Skin of body (tissue), 2 donors: ENCODE results near the gene HNF4A. TPM values are rescaled to one million over a fixed set of nuclear protein-coding genes. Genes with fewer than 3 reads are reported as not detected.

Experiments
- DNase-seq: peaks from one replicate; lab custom pipeline; 2025; lab: John Stamatoyannopoulos, UW
- total RNA-seq: library from RNA; depleted of rRNA; stranded (reverse); fragments of >200 nt; gene quantifications from one replicate; pipeline ENCODE4 v1.2.3, GENCODE V29; 2014

The HNF4A gene
- total RNA-seq, 1 donor from 2014 or later, result 0.10 TPM

DNA sequence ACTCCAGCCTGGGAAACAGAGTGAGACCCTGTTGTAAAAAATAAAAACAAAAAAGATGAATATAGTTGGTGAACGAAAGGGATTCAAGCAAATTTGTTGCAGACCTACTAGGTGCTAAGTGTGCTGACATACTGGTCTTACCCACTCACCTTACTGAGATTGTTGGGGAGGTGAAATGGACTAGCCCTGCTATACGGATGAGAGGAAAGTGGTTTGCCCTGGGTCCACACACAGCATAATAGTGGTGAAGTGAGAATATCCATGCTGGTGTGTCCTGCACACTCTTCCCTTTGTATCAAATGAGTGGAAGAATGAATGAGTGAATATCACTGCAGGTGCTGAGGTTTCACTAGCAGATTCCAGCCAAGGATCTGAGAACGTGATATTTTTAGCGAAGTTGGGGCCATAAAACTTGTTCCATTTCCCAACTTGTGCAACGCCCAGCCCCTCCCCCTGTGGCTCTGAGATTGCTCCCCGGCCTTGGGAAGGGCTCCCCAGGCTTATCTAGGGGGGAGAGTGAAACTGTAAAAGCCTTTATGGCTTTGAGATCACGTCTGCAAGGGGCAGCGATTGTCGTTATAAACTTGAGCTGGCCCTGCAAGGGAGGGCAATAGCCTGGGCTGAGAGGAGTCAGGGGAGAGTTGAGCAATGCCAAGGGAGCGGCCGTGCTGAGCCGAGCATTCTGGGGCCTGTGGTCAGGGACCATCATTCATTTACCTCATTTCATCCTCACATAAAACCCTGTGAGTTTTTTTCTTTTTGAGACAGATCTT is 87.0 kb downstream of the HNF4A start:
- no peak for DNase-seq

DNA sequence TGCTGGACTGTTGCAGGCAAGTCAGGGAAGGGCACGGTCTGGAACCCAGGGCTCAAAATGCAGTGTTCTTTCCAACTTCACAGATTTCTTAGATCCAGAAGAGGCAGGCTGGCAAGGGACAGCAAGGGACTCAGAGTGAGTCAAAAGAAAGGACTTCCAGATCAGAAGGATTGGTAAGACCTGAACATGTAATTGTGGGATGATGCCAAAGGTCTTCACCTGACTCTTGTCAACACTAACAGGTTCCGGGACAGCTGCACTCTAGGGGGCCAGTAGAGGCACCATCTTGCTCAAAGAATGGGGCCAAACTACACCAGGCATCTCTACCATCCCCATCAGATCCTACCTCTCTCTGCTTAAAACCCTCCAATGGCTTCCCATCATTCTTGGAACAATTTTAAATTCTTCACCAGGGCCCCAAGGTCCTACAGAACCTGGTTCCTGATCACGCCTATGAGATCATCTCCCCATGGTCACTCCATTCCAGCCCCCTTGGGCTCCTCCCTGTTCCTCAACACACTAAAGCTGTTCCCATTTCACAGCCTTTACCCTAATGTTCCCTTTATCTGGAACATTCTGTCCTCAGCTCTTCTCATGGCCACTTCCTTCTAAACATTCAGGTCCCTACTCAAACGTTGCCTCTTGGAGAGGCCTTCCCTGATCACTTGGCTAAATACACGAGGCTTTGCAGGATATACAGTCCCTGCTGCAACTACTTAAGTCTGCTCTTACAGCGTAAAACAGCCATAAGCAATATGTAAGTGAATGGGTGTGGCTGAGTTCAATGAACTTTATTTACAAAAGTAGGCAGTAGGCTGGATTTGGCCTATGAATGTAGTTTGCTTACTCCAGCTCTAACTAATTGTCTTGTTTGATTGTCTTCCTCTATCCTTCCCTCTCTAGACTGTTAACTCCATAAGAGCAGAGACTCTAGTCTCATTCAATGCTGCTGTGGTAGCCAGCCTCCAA is 90.5 kb downstream of the HNF4A start:
- no peak for DNase-seq

DNA sequence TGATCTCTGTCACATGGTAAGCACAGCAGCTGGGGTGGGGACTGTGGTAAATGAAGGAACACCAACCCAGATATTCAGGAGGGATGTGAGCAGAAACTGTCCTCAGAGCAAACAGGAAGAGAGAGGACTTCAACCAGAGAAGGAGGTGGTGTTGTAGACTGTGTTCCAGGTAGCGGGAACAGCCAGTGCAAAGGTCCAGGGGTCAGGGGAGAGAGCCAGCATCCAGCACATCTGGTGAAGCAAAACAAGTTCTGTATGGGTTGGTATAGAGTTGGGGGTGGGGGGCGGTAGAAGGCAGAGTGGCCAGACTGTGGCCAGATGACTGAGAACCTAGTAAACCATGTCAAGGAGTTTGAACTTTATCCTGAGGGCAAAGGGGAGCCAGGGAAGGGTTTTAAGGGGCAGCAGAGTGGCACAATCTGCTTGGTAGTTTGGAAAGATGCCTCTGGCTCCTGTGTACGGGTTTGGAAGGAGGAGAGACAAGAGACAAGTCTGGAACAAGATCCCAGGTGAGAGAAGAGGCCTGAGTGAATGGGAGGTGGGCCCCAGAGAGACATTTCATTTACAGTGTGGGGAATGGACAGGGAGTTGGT is 92.4 kb downstream of the HNF4A start:
- DNase-seq, result no peak

DNA sequence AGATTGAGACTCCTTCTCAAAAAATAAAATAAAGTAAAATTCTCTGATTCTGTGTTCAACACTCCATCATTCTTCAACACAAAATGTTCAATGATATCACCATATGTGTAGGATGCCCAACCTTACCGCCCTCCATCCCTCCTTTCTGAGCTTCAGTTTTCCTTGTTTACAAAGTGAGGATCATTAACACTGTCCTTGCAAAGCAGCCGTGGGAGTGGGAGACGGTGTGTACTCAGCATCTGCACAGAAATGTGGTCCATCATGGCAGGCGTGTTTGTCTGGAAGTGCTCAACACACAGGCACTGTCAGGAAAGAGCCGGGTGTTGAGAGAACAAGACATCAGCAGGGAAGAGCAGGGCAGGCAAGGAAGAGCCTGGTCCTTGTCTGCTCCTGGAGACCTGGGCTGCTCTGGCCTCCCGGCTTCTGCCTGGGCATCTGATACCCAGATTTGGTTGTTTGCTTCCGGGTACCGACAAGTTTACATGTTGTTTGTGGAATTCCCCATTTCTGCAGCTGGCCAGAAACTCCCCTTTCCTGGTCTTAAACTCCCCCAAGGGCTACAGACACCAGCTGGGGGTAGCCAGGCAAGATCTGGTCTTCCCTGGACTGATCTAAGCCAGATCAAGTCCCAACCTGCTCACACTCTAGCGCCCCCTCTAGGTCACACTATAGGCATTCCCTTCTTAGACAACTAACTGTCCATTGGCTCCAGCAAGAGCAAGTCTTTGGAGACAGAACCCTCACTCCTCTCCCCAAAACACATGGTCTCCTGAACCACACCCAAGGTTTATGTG is 93.5 kb downstream of the HNF4A start:
- DNase-seq, result no peak

DNA sequence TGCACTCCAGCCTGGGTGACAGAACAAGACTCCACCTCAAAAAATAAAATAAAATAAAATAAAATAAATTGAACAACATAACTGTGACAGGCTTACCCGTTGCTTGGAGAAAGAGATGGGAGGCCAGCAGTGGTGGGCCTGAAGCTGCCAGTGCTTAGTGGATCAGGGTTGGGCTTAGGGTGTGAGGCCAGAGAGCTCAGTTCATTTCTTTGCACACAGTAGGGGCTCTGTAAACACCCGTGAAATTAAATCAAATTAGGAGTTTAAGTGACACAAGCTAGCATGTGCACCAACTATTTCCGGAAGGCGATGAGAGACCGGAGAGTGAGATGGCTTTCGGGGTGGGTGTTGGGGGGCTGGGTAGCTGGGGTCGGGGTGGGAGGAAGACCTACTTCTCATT is 94.4 kb downstream of the HNF4A start:
- no peak for DNase-seq

DNA sequence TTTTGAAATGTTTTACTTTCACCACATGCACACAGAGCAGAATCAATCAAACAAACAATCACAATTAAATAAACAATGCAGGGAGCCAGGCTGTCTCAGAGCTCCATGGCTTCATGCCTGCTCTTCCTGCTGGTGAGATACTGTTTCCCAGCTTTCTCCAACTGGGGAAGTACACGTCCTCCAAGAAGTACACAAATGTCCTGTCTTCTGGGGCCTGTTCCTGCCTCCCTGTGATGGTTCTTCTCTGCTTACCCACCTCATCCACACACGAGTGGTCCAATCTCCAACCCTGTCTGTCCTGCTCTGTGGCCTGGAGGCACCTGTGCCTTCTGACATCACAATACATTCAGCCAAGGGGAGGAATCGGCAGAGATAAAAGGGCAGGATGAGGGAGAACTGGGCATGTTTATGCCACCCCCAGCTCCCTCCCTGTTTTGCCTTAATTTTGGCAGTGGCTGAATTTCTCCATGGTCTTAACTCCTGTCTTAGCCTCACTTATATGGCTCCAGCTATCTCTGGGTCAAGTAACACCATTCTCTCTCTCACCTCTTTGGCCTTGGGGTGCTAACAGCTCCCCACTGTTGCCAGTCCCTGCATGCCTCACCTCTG is 94.9 kb downstream of the HNF4A start:
- no peak for DNase-seq

DNA sequence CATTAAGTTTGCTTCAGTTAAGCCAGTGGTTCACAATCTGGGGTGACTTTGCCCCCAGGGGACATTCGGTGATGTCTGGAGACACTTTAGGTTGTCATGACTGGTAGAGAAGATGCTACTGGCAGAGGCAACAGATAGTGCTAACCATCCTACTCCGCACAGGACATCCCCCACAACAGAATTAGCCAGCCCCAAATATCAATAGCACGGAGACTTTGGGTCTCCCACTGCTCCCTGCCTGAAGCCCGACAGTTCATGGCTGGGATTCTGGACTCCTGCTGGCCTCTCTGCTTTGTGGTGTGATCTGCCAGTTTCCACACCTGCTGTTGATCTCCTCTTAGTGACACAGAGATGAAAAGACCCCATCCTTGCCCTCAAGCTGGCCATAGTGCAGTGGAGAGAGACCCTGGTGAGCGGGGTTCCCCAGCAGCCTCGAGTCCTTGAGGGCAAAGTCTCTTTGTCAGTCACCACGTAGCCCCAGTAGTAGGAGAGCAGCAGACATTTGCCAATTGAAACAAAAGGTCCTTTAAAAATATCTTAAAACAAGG is 95.5 kb downstream of the HNF4A start:
- DNase-seq, result no peak

DNA sequence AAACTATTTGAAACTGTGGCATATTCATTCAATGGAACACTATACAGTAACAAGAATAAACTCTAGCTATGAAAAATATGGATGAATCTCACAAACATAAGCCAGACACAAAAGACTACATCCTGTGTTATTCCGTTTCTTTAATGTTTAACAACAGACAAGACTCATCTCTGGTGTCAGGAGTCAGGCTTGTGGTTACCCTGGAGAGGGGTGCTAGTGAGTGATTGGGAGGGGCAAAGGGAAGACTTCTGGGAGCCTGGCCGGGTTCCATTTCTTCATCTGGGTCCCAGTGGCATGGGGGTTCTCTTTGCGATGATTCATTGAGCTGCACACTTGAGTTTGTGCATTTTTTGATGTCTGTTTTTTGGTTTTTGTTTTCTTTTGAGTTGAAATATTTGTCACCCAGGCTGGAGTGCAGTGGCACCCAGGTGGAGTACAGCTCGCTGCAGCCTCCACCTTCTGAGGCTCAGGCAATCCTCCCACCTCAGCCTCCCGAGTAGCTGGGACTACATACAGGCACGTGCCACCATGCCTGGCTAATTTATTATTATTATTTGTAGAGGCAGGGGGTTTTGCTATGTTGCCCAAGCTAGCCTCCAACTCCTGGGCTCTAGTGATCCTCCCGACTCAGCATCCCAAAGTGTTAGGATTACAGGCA is 98.9 kb downstream of the HNF4A start:
- DNase-seq, result no peak

DNA sequence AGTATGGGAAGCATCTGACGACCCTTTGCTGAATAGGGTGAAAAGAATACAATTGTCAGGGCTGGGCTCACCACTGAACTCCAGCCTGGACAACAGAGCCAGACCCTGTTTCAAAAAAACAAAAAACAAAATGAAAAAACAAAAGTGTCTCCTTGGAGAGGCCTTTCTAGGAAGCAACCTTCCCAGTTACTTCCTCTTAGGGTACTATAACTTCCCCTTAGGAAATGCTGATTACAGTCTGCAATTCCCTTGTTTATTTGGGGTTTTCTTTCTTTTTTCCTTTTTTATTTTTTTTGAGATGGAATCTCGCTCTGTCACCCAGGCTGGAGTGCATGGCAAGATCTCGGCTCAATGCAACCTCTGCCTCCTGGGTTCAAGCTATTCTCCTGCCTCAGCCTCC is 99.6 kb downstream of the HNF4A start:
- no peak for DNase-seq

DNA sequence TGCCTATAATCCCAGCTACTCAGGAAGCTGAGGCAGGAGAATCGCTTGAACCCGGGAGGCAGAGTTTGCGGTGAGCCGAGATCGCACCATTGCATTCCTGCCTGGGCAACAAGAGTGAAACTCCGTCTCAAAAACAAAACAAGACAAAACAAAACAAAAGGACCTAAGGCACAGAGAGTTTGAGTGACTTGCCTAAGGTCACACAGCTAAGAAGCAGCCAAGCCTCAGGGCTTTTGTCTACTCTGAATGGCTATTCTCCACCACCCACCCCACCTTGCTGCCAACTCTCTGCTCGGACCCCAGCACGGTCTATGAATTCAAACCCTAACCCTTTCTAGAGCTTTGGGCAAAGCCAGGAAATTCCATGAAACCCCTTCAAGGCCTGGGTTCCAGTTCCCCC is 101.1 kb downstream of the HNF4A start:
- DNase-seq, result no peak

DNA sequence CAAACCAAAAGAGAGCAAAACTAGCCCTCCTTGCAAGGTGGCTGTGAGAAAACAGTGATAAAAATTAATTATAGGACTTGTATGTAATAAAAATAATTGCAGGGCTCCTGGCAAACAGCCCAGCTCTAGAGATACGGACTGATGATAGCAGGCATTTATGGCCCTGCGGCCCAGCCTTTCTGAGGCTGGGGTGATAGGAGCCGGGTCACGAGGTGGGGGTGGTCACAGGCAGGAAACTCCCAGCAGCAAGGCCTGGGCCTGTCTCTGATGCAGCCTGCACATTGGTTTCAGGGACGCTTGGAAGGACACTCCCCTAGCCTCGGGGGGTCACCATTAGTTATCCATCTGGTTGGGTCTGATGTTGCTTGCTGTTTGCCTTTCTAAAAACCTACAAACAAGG is 101.5 kb downstream of the HNF4A start:
- no peak for DNase-seq

DNA sequence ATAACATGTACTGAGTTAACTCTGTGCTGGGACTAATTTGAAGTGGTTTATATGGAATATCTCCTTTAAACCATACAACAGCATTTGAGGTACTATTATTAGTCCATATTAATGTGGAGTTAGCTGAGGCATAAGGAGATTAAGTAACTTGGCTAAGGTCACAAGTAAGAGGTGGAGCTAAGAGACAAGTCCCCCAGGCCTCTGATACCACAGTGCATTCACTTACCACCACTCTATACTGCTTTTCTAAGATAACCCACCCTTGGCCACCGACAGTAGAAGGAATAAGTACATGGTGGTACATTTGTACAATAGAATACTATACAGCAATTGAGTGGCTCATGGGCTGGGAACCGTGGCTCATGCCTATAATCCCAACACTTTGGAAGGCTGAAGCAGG is 103.8 kb downstream of the HNF4A start:
- DNase-seq, result no peak

DNA sequence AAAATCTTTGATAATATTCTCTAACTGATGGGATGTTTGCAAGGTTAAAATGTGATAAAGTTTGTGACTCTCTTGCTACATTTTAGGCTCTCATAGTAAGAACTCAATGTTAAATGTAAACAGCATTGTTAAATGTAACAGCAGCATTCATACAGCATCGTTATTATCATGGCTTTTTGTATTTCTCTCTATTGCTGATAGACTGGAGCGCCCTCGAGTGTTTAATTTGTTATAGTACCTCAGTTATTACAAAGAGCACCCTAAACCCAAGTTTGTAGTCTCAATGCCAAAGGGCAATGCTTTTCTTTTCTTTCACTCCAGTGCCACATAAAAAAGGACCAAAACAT is 105.3 kb downstream of the HNF4A start:
- DNase-seq, result no peak

DNA sequence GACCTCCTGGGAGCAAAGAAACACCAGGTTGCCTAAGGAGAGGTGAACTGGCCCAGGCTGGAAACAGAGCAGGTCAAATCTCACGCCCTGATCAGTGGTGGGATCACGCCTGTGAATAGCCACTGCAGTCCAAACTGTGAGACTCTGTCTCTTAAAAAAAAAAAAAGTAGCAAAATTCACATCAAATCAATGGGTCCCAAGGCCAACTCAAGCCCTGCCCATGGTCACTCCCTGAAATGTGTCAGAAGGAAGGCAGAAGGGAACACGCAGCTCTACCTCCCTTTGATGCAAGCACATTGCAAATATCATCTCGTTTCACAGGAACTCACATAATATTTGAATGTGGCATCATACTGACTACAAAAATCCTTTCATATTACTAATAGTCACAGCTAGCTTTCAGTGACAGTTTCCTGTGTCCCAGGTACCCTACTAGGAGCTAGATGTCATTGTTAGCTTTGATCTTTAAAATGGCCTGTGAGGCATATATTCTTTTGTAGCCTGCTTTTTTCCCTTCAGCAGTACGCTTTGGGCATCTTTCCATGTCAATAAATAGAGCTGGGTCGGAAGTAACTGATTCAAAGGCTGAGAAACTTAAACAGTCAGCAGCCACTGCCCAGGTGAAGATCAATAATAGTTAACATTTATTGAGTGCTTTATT is 105.8 kb downstream of the HNF4A start:
- no peak for DNase-seq

DNA sequence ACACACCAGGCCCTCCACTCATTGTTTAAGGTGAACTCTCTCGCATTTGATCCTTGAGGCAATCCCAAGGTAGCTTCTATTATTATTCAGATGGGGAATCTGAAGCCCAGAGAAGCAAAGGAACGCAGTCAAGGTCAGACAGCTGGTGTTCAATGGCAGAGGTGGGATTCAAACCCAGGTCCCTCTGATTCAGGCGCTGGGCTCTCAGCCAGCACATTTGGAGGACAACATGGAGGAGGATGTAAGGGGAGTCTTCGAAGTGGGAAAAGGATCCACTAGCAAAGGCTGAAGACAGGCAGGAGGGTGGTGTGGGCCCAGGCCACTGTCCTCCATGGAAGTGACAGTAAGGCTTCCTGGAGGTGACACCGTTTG is 106.3 kb downstream of the HNF4A start:
- DNase-seq, result no peak

DNA sequence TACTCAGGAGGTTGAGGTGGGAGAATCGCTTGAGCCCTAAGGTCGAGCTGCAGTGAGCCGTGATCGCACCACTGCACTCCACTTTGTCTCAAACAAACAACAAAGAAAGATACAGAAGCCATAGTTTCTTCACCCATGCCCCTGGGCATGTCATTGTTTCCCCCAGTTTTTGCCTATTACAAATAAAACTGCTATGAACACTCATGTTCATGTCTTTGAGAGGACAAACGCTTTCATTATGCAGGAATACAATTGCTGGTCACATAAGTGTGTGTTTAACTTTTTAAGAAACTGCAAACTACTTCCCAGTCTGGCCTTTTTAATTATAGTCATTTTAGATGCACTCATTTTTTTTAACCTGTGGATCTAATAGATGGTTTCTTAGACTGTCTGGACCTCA is 108.0 kb downstream of the HNF4A start:
- DNase-seq, result no peak

DNA sequence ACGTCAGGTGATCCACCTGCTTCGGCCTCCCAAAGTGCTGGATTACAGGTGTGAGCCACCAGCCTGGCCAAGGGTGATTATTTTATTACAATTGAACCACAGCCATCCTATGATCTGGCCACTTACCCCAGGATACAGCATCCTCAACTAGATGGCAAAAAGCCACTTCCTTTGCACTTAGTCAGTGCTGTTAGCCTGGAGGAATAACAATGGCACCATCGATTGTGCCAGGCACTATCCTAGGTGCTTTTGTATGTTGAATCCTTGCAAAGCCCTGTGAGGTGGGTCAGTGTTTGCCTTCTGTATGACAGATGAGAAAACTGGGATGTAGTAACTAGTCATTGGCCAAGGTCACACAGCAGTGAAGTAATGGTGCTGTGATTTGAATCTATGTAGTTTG is 109.0 kb downstream of the HNF4A start:
- DNase-seq, result no peak

DNA sequence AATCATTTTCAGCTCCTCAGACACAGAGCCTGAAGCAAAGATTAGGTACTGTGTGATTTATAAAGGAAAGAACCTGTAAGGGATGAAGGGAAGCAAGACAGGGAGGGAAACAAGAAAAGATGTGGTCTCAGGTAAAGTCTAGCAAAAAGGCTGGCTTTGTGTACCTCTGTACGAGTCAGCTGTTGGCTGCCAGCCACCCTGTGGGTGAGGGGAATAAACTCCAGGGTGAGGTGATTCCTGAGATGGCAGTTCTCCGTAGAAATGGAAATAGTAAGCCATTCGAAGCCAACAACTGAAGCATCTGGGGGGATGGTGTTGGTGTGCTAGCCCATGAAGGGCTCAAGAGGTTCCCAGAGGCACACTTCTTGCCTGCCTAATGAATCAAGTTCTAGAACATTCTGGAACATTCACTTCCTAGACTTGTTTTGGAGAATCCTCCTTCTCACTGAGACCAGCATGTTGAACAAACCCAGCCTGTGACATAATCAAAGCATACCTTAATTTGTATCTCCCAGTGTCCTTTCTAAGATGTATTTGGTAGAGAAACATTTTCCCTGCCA is 109.6 kb downstream of the HNF4A start:
- DNase-seq, result no peak

DNA sequence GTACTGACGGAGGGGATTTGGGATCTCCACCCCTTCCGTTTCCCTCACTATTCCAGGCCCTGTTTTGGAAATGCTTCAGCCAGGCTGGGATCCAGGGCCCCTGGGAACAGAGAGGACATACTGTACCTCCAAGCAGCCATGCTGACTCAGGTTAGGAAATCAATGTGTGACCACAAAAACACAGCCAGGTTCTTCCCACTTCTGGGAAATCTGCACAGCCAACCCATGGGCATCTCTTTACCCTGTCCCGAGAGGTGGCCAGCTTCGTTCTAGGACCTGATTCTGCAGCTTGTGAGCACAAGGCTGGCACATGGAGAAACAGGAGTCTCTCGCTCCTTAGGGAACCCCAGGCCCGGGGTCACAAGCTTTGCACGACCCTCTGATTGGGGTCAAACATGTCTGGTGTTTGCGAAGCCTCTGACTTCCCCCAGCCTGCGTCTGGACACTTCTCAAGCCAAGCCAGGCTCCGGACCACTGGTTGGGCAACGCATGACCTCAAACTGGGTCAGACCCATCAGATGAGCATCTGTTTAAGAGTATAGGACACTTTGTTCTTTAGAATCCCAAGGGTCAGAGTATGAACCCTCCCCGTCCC is 111.9 kb downstream of the HNF4A start:
- DNase-seq, result no peak
